ENCODE results near the gene TLX3.

Gene TLX3

GRCh38 chr5:171310819-171311321, 1.8 kb downstream of the TLX3 start:
- no peak overlapping the region for H3K4me3 ChIP-seq (ENCODE audit: low read depth, low read length)
- TF ChIP-seq CTCF (IDR thresholded peaks at IDR 0.05; ENCODE audit: borderline replicate concordance, insufficient read depth, low read depth, low read length) = no peak

- H3K4me3 ChIP-seq (ENCODE audit: low read depth, low read length) = no peak overlapping the region
- TF ChIP-seq CTCF (IDR thresholded peaks at IDR 0.05; ENCODE audit: borderline replicate concordance, insufficient read depth, low read depth, low read length) = no peak
Observed at GRCh38 chr5:171311322-171312077, 2.5 kb downstream of the TLX3 start.

- no peak for TF ChIP-seq CTCF (IDR thresholded peaks at IDR 0.05; ENCODE audit: borderline replicate concordance, insufficient read depth, low read depth, low read length)
- no peak overlapping the region for H3K4me3 ChIP-seq (ENCODE audit: low read depth, low read length)
Observed at GRCh38 chr5:171312129-171312974, 3.3 kb downstream of the TLX3 start.

GRCh38 chr5:171313481-171314206, 4.6 kb downstream of the TLX3 start:
- no peak for TF ChIP-seq CTCF (IDR thresholded peaks at IDR 0.05; ENCODE audit: borderline replicate concordance, insufficient read depth, low read depth, low read length)
- no peak overlapping the region for H3K4me3 ChIP-seq (ENCODE audit: low read depth, low read length)

GRCh38 chr5:171314728-171315385, 5.8 kb downstream of the TLX3 start:
- no peak overlapping the region for H3K4me3 ChIP-seq (ENCODE audit: low read depth, low read length)
- no peak for TF ChIP-seq CTCF (IDR thresholded peaks at IDR 0.05; ENCODE audit: borderline replicate concordance, insufficient read depth, low read depth, low read length)

- no peak overlapping the region for H3K4me3 ChIP-seq (ENCODE audit: low read depth, low read length)
- no peak for TF ChIP-seq CTCF (IDR thresholded peaks at IDR 0.05; ENCODE audit: borderline replicate concordance, insufficient read depth, low read depth, low read length)
Observed at GRCh38 chr5:171315386-171315891, 6.4 kb downstream of the TLX3 start.

Data from GM12875 (cell line).